ENCODE measurements around the gene TBX10. TPM values are rescaled to one million over a fixed set of nuclear protein-coding genes. Genes with fewer than 3 reads are reported as not detected.

TBX10 gene
- total RNA-seq, 3 donors from 2014 or later (not counting 1 experiment from before 2014, with no cell fraction given): not detected

DNA sequence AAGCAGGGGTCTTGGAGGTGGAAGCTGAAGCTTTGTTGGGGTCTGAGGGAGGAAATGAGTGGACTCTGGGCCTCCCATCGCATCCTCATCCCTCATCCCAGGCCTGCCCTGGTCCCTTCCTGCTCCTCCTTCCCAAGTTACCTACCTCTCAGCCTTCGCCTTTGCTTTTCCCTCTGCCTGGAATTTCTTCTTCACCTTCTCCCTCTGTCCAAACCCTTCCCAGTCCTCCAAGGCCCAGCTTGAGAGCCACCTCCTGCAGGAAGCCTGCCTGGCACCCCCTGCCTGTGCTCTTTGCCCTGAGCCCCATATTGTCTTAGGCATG, 7.7 kb downstream of the TBX10 start:
- peak overlapping the region; percentile 41 for H3K4me3 Mint-ChIP-seq
- intact Hi-C loops (cut with micrococcal nuclease): loop anchor here (10.0 kb wide), 1 partner anchor 83 kb away; no protein-coding TSS in a partner anchor
- H3K9me3 ChIP-seq (ENCODE audit: control insufficient read depth, insufficient read depth, low read length): no peaks in the 10 kb centered on the region
- no peaks in the 10 kb centered on the region for H3K36me3 Mint-ChIP-seq
- peaks cover 23% of the 10 kb centered on the region for H3K4me1 ChIP-seq (ENCODE audit: control insufficient read depth, insufficient read depth, low read length)
- H3K27me3 ChIP-seq (ENCODE audit: control insufficient read depth, insufficient read depth, low read length): no peaks in the 10 kb centered on the region
- peaks cover 5 to 18% of the 10 kb centered on the region in 2 donors for H3K4me1 Mint-ChIP-seq
- no peak for ATAC-seq
- TF ChIP-seq, protein P1, sequence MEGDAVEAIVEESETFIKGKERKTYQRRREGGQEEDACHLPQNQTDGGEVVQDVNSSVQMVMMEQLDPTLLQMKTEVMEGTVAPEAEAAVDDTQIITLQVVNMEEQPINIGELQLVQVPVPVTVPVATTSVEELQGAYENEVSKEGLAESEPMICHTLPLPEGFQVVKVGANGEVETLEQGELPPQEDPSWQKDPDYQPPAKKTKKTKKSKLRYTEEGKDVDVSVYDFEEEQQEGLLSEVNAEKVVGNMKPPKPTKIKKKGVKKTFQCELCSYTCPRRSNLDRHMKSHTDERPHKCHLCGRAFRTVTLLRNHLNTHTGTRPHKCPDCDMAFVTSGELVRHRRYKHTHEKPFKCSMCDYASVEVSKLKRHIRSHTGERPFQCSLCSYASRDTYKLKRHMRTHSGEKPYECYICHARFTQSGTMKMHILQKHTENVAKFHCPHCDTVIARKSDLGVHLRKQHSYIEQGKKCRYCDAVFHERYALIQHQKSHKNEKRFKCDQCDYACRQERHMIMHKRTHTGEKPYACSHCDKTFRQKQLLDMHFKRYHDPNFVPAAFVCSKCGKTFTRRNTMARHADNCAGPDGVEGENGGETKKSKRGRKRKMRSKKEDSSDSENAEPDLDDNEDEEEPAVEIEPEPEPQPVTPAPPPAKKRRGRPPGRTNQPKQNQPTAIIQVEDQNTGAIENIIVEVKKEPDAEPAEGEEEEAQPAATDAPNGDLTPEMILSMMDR (IDR thresholded peaks at IDR 0.05): no peak
- no peaks in the 10 kb centered on the region for H3K9me3 Mint-ChIP-seq
- H3K27ac Mint-ChIP-seq: no peak overlapping the region
- no peak for DNase-seq
- H3K27me3 Mint-ChIP-seq (ENCODE audit: low read depth in 2 of 2): no peaks in the 10 kb centered on the region
- H3K36me3 ChIP-seq (ENCODE audit: control insufficient read depth, insufficient read depth, low read length): no peaks in the 10 kb centered on the region
- 100% methylated on average over 2 of the region's 2 CpGs for WGBS (ENCODE audit: insufficient coverage)
- H3K27ac ChIP-seq (ENCODE audit: low read length): no peak overlapping the region
- H3K4me3 ChIP-seq (ENCODE audit: low read length): no peak overlapping the region

DNA sequence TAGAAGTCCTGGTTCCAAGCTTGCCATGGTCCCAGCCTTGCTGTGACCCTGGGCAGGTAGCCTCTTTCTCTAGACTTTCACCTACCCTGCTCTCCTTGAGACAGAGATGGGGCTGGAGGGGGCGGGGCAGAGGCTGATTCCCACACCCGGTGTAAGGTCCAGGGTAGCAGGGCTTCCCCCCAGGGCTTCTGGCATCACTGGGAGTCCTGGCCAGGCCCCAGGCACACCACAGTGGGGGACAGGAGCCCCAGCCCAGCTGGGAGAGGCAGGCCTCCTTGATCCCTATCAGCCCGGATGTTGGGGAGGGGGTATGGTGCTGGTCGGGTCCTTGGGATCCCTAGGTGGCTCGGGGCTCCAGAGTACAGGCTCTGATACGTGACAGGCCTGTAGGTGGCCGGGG, 8.2 kb downstream of the TBX10 start:
- Histone ChIP-seq H3K27me3 (ENCODE audit: control insufficient read depth, insufficient read depth, low read length) (no peaks in the 10 kb centered on the region), H3K9me3 (ENCODE audit: control insufficient read depth, insufficient read depth, low read length) (no peaks in the 10 kb centered on the region), H3K4me1 (ENCODE audit: control insufficient read depth, insufficient read depth, low read length) (peaks cover 23% of the 10 kb centered on the region), H3K4me3 (ENCODE audit: low read length) (no peak overlapping the region), H3K27ac (ENCODE audit: low read length) (no peak overlapping the region), H3K36me3 (ENCODE audit: control insufficient read depth, insufficient read depth, low read length) (no peaks in the 10 kb centered on the region)
- H3K36me3 Mint-ChIP-seq: no peaks in the 10 kb centered on the region
- TF ChIP-seq, protein P1 (IDR thresholded peaks at IDR 0.05): no peak
- peak overlapping the region in 1 of 2 donors; percentile 95 for H3K27ac Mint-ChIP-seq
- 91% methylated on average over 7 of the region's 7 CpGs for WGBS (ENCODE audit: insufficient coverage)
- DNase-seq (no peak), ATAC-seq (no peak)
- H3K4me1 Mint-ChIP-seq: peaks cover 5 to 22% of the 10 kb centered on the region in 2 donors
- no peak overlapping the region for H3K4me3 Mint-ChIP-seq
- intact Hi-C loops (cut with micrococcal nuclease): loop anchor here (10.0 kb wide), 1 partner anchor 83 kb away; no protein-coding TSS in a partner anchor
- no peaks in the 10 kb centered on the region for H3K27me3 Mint-ChIP-seq (ENCODE audit: low read depth in 2 of 2)
- H3K9me3 Mint-ChIP-seq: no peaks in the 10 kb centered on the region

GRCh38 chr11:67630943-67631331, 8.6 kb downstream of the TBX10 start:
- H3K36me3 ChIP-seq (ENCODE audit: control insufficient read depth, insufficient read depth, low read length): no peaks in the 10 kb centered on the region
- peak overlapping the region; percentile 71 to 95 for H3K27ac Mint-ChIP-seq
- H3K9me3 ChIP-seq (ENCODE audit: control insufficient read depth, insufficient read depth, low read length): no peaks in the 10 kb centered on the region
- H3K4me3 Mint-ChIP-seq: peak overlapping the region; percentile 84
- H3K4me1 Mint-ChIP-seq: peaks cover 5 to 22% of the 10 kb centered on the region in 2 donors
- no peaks in the 10 kb centered on the region for H3K36me3 Mint-ChIP-seq
- ATAC-seq: no peak
- WGBS (ENCODE audit: insufficient coverage): 76% methylated on average over 16 of the region's 16 CpGs
- no peaks in the 10 kb centered on the region for H3K27me3 ChIP-seq (ENCODE audit: control insufficient read depth, insufficient read depth, low read length)
- H3K27ac ChIP-seq (ENCODE audit: low read length): peak overlapping the region; percentile 81
- intact Hi-C loops (cut with micrococcal nuclease): loop anchor here (10.0 kb wide), 1 partner anchor 84 kb away; no protein-coding TSS in a partner anchor
- H3K4me3 ChIP-seq (ENCODE audit: low read length): peak overlapping the region; percentile 59
- peaks cover 23% of the 10 kb centered on the region for H3K4me1 ChIP-seq (ENCODE audit: control insufficient read depth, insufficient read depth, low read length)
- no peaks in the 10 kb centered on the region for H3K27me3 Mint-ChIP-seq (ENCODE audit: low read depth in 2 of 2)
- TF ChIP-seq, protein P1 (IDR thresholded peaks at IDR 0.05): peak; percentile 49
- peak in 1 of 2 donors; percentile 43 for DNase-seq
- no peaks in the 10 kb centered on the region for H3K9me3 Mint-ChIP-seq

Data from natural killer cell (primary cell).